Common myeloid progenitor, CD34-positive (primary cell): ENCODE measurements around the gene ADGRL3.

ENCODE experiments used
- CTCF ChIA-PET: fragments of 350-600 bp; sonication (Branson Sonifier 250); formaldehyde crosslinking; loops from one replicate; lab custom pipeline; 2021; ENCODE audit warnings: antibody characterized with exemption; lab: Charles Lee
- POLR2A ChIA-PET: fragments of 350-600 bp; sonication (Branson Sonifier 250); formaldehyde crosslinking; loops from one replicate; lab custom pipeline; 2021; ENCODE audit warnings: antibody characterized with exemption; lab: Charles Lee
- DNase-seq, 3 donors: peaks; one replicate each; pipeline versions ENCODE4 v3.0.0 to v3.0.0-alpha.2; 2013
- H3K27ac ChIP-seq, 2 experiments: 1 replicate in 1 of 2; 2 replicates in 1 of 2; pipeline ENCODE4 v1.7.0; 2013; ENCODE audit warnings: inconsistent platforms in 2 of 2, low read length in 2 of 2, mild to moderate bottlenecking in 2 of 2, low read depth in 1 of 2, moderate library complexity in 1 of 2; ENCODE audit not compliant: severe bottlenecking in 2 of 2, insufficient read depth in 1 of 2, poor library complexity in 1 of 2
- H3K27me3 ChIP-seq, 5 experiments: replicated peaks in 2 of 5; 1 replicate in 3 of 5; 2 replicates in 2 of 5; pipeline versions ENCODE4 v1.6.1 to v1.7.0; 2013; ENCODE audit warnings: low read length in 4 of 5, mild to moderate bottlenecking in 2 of 5, moderate library complexity in 2 of 5, inconsistent platforms in 1 of 5; ENCODE audit not compliant: insufficient read depth in 5 of 5, control insufficient read depth in 4 of 5
- H3K36me3 ChIP-seq, 4 experiments: 1 replicate in 2 of 4; 2 replicates in 2 of 4; pipeline versions ENCODE4 v1.6.1 to v1.7.0; 2013; ENCODE audit warnings: low read length in 3 of 4, control low read depth in 1 of 4, mild to moderate bottlenecking in 1 of 4; ENCODE audit not compliant: control insufficient read depth in 4 of 4, insufficient read depth in 4 of 4
- H3K4me1 ChIP-seq, 4 experiments: 1 replicate in 3 of 4; 2 replicates in 1 of 4; pipeline versions ENCODE4 v1.6.1 to v1.7.1; 2013; ENCODE audit warnings: low read length in 3 of 4, mild to moderate bottlenecking in 3 of 4, control low read depth in 1 of 4, inconsistent platforms in 1 of 4, moderate library complexity in 1 of 4; ENCODE audit not compliant: control insufficient read depth in 4 of 4, insufficient read depth in 4 of 4; ENCODE audit errors: control extremely low read depth in 1 of 4
- H3K4me3 ChIP-seq, 7 experiments: 1 replicate in 4 of 7; 2 replicates in 3 of 7; pipeline versions ENCODE4 v1.5.1 to v1.7.0; 2013; ENCODE audit warnings: mild to moderate bottlenecking in 7 of 7, low read length in 6 of 7, moderate library complexity in 6 of 7, inconsistent platforms in 2 of 7, low read depth in 2 of 7, control low read depth in 1 of 7; ENCODE audit not compliant: insufficient read depth in 4 of 7, control insufficient read depth in 1 of 7; ENCODE audit errors: extremely low read depth in 1 of 7
- H3K9me3 ChIP-seq, 5 experiments: 1 replicate in 4 of 5; 2 replicates in 1 of 5; pipeline versions ENCODE4 v1.6.1 to v1.7.1; 2013; ENCODE audit warnings: low read length in 4 of 5, mild to moderate bottlenecking in 2 of 5, inconsistent platforms in 1 of 5, low read depth in 1 of 5, moderate library complexity in 1 of 5; ENCODE audit not compliant: control insufficient read depth in 4 of 5, insufficient read depth in 2 of 5; ENCODE audit errors: control extremely low read depth in 1 of 5
- WGBS: methylation state at CpG from one replicate; pipeline ENCODE4 v1.1.5; 2013; ENCODE audit not compliant: insufficient coverage; 5-methylcytosine and 5-hydroxymethylcytosine counted together

Gene ADGRL3

DNA sequence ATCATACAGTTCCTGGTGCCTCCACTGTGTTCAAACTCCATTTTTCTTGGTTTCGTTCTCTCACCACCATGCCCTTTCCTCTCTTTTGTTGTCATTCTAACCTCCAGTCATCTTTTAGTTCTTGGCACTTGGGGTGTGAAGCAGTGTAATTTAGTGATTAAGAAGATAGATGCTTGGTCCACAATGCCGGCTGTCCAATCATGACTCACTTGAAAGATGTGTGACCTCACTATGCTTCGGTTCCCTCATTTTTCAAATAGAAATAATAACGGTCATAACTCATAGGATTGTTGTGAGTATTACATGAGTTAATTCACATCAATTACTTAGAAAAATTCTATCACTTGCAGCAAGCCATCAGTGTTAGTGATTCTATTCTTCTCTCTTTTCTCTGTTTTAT lies 327.8 kb downstream of the ADGRL3 start:
- no peaks in the 10 kb centered on the region for H3K9me3 ChIP-seq
- no peak overlapping the region for H3K4me3 ChIP-seq
- no peaks in the 10 kb centered on the region for H3K4me1 ChIP-seq
- H3K27ac ChIP-seq, result no peak overlapping the region
- POLR2A ChIA-PET, result no interaction called here
- H3K27me3 ChIP-seq, result no peaks in the 10 kb centered on the region
- CTCF ChIA-PET, result no interaction called here
- DNase-seq, result no peak
- WGBS, result 84% methylated on average over 2 of the region's 4 CpGs
- H3K36me3 ChIP-seq, result no peaks in the 10 kb centered on the region

DNA sequence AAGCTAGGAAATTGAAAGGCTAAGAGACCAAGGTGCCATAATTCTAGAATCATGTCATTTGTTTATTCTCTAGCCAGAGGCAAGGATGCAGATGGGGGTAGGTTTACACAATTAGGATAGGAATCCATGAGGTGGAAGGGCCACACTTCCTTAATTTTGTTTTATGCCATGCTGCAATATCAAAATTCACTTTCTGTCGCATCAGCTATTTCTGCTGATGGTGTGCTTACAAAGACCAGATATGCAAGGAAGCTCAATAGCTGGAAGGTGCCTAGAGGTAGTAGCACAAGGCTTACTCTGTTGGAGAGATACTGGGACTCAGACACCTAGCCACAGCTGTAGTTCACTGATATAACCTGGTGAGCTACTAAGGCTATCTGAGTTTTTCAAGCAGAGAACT lies 328.5 kb downstream of the ADGRL3 start:
- no peak overlapping the region for H3K4me3 ChIP-seq
- ChIA-PET POLR2A (no interaction called here), CTCF (no interaction called here)
- DNase-seq, result no peak
- H3K4me1 ChIP-seq, result no peaks in the 10 kb centered on the region
- no peaks in the 10 kb centered on the region for H3K9me3 ChIP-seq
- no peaks in the 10 kb centered on the region for H3K36me3 ChIP-seq
- no peaks in the 10 kb centered on the region for H3K27me3 ChIP-seq
- 100% methylated on average over 1 of the region's 1 CpG for WGBS
- H3K27ac ChIP-seq, result no peak overlapping the region

DNA sequence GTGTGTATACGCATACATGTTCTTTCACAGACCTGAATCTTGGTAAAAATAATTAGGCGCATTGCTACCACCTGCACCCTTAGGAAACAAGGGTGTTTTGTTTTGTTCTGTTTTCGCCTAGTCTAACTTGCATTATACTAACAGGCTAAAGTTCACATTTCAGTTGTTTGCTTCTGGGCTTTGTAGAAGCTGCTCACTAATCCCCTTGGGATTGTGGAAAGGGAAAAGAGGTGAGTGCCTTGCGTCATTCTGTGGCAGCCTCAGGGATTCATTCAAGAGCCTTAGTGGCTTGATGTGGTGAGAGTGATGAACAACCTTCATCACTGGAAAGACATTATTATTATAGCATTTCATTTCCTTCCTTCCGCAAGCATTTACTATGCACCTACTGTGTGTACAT lies 331.1 kb downstream of the ADGRL3 start:
- no peak for DNase-seq
- H3K27me3 ChIP-seq, result no peaks in the 10 kb centered on the region
- WGBS, result 100% methylated on average over 1 of the region's 5 CpGs
- H3K4me3 ChIP-seq, result no peak overlapping the region
- ChIA-PET CTCF (no interaction called here), POLR2A (no interaction called here)
- H3K27ac ChIP-seq, result no peak overlapping the region
- H3K9me3 ChIP-seq, result peaks cover 0 to 2% (median 0%) of the 10 kb centered on the region in 5 experiments
- no peaks in the 10 kb centered on the region for H3K4me1 ChIP-seq
- H3K36me3 ChIP-seq, result no peaks in the 10 kb centered on the region

DNA sequence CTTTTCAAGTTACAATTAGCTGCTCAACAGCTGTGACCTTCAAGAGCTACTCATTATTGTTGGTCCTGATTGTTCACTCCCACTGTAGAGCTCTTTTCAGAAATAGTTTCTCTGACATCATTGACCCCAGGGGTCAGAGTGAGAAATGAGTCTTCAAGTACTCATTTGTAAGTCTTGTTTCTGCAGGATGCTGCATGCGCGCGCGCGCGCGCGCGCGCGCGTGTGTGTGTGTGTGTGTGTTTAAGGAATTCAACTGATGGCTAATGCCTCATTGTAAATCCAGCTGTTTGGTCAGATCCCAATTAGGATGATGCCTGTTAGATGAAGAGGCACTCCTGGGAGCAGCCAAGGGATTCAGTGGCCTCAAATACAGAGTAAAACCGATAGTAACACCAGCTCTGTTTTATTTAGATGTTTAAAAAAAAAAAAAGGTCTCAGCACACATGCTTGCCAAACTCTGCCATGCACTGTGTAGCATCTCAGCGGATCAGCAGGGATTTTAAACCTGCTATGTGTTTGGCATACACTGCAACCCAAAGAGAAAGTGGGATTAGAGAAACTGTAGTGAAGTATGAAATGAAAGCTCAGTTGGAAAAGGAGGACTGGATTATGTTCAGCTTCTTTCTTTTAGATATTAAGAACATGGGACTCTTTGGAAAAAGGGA lies 332.3 kb downstream of the ADGRL3 start:
- Histone ChIP-seq H3K4me3 (no peak overlapping the region), H3K27ac (no peak overlapping the region), H3K9me3 (peaks cover 0 to 2% (median 0%) of the 10 kb centered on the region in 5 experiments), H3K27me3 (no peaks in the 10 kb centered on the region), H3K36me3 (no peaks in the 10 kb centered on the region), H3K4me1 (no peaks in the 10 kb centered on the region)
- CTCF ChIA-PET, result interaction anchor here (0.6 kb wide), 1 partner anchor 1955 kb away, joined by 4 read pairs; no protein-coding TSS in a partner anchor
- DNase-seq, result no peak
- WGBS, result 100% methylated on average over 1 of the region's 14 CpGs
- POLR2A ChIA-PET, result no interaction called here

DNA sequence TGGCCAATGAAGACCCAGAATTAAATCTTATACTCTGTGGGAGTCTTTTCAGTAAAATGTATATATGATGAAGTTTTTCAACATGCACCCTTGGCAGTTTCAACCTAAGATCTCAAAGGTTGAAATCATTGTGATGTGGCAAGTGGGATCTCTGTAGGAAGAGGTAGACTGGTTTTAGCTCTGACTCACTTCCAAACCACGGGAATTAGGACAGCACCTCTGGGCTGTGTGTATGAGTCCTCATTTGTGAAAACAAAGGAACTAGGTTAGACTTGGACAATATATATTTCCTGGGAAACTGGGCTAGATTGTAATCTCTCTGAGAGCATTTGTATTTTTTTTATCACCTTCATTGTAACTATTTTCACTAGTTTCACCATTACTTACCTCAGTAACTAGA lies 333.0 kb downstream of the ADGRL3 start:
- H3K27ac ChIP-seq, result no peak overlapping the region
- 100% methylated on average over 1 of the region's 1 CpG for WGBS
- peaks cover 0 to 2% (median 0%) of the 10 kb centered on the region in 5 experiments for H3K9me3 ChIP-seq
- no peaks in the 10 kb centered on the region for H3K27me3 ChIP-seq
- ChIA-PET POLR2A (no interaction called here), CTCF (no interaction called here)
- DNase-seq, result no peak
- no peaks in the 10 kb centered on the region for H3K36me3 ChIP-seq
- no peak overlapping the region for H3K4me3 ChIP-seq
- H3K4me1 ChIP-seq, result no peaks in the 10 kb centered on the region

DNA sequence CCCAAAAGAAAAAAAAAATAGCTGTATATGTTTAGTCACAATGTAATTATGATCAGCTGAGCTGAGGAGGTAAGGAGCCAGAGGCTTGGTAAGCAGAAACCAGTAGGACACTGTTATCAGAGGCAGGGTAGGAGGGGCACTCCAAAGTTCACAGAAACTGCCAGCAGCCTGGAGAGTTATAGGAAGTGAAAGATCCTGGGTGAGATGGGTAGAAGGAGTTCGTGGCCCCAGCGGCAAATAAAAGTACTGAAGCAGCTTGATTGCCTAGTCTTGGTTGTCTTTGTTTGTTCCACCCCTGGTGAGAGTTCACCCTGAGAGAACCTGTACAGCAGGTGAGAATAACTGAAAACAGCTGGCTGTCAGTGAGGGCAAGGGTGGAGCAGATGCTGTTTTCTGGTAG lies 340.8 kb downstream of the ADGRL3 start:
- 100% methylated on average over 1 of the region's 2 CpGs for WGBS
- POLR2A ChIA-PET, result interaction anchor here (0.5 kb wide), 1 partner anchor 41 kb away, joined by 4 read pairs; no protein-coding TSS in a partner anchor
- H3K4me1 ChIP-seq, result no peaks in the 10 kb centered on the region
- no peak overlapping the region for H3K4me3 ChIP-seq
- no peak for DNase-seq
- CTCF ChIA-PET, result interaction anchor here (0.7 to 1.8 kb wide), 2 partner anchors 16 to 121 kb away, joined by 3 to 4 read pairs; no protein-coding TSS in a partner anchor
- no peaks in the 10 kb centered on the region for H3K27me3 ChIP-seq
- no peak overlapping the region for H3K27ac ChIP-seq
- H3K36me3 ChIP-seq, result no peaks in the 10 kb centered on the region
- H3K9me3 ChIP-seq, result no peaks in the 10 kb centered on the region

DNA sequence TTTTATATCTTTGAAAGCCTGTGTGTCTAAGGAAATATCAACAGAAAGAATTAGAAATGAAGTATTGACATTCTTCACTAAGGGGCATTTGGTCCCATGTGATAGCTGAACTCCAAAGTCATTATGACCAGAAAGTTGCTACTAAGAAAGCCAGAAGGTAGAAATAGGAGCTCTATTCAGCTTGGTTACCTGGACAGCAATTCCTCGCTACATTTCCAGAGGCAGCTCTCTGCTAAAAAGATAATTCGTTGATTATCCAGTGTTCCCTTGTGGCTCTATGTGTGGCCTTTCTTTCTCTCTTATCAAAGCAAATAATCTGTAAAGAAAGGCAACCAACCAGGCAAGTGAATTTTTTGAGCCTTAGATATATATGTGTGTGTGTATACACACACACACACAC lies 341.3 kb downstream of the ADGRL3 start:
- DNase-seq, result no peak
- Histone ChIP-seq H3K4me1 (no peaks in the 10 kb centered on the region), H3K36me3 (no peaks in the 10 kb centered on the region), H3K9me3 (no peaks in the 10 kb centered on the region), H3K27ac (no peak overlapping the region), H3K27me3 (no peaks in the 10 kb centered on the region), H3K4me3 (no peak overlapping the region)
- WGBS, result 83% methylated on average over 1 of the region's 2 CpGs
- CTCF ChIA-PET, result interaction anchor here (0.7 kb wide), 1 partner anchor 121 kb away, joined by 3 read pairs; no protein-coding TSS in a partner anchor
- POLR2A ChIA-PET, result no interaction called here
